KG1 (cell line): ENCODE measurements around the gene ZNF740.
"Not testable (repeated sequence)": the region's sequence is repeated elsewhere in the genome, so short reads cannot be mapped to it uniquely, and the experiment has no call there.

Experiments used
- DNase-seq: peaks from one replicate; lab custom pipeline; 2025; lab: John Stamatoyannopoulos, UW

Gene ZNF740, protein sequence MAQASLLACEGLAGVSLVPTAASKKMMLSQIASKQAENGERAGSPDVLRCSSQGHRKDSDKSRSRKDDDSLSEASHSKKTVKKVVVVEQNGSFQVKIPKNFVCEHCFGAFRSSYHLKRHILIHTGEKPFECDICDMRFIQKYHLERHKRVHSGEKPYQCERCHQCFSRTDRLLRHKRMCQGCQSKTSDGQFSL

DNA sequence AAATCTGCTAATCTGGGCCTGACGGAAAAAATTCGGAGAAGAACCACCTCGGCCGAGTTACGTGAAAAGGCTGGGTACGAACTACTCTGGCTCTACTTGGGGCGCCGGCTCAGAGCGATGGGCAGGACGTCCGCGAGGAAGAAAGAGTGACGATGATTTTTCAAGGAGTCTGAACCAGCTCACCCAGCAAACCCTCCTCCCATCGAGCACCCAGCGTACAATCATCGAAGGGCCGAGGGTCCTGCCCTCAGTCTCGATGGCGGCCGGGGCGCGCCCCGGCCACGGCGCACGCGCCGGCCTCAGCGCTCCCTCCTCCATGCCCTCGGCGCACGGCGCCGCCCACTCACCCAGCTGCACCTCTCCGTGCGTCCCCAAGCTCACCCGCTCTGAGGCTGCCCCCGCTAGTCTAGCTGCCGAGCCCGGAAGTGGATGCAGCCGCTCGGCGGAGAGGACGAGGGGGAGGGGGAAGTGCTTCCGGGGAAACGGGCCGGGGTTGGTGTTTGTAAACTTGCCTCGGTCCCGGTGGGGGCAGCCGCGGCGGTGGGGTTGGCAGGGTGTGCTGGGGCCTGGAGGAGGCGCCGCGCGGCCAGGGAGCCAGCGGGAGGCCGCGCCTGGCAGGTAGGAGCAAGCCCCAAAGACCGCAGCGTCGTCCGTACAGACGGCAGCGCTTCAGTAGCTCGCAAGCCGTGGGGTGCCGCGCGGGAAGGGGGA is at the start of gene ZNF740, which contains the start of gene CSAD:
TSS of gene ZNF740 (plus strand) at position 503 of the 711 bp plus-strand sequence. CDS start 1,262 bp downstream, outside the sequence.
TSS of gene CSAD (minus strand) at position 706 of the 711 bp plus-strand sequence. CDS start 7,455 bp downstream, outside the sequence.
- peak; percentile 69 for DNase-seq

DNA sequence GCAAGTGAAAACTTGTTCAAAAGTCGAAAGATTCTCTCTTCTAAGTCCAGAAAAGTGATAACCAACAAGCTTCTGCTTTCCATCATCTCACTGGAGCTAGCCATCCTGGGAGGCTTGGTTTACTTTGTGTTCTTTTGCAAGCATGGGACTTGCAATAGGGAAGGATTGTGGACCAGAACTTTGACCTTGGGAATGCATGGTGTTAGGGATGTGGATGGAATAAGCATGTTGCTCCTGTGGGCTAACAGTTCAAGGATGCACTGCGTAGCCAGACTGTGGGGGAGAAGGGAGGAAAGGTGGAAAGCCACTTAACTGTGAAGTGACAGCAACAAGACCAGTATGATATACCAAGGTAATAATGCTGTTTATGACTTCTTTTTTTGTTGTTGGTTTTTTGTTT is 48.7 kb upstream of the ZNF740 start:
- no peak for DNase-seq

DNA sequence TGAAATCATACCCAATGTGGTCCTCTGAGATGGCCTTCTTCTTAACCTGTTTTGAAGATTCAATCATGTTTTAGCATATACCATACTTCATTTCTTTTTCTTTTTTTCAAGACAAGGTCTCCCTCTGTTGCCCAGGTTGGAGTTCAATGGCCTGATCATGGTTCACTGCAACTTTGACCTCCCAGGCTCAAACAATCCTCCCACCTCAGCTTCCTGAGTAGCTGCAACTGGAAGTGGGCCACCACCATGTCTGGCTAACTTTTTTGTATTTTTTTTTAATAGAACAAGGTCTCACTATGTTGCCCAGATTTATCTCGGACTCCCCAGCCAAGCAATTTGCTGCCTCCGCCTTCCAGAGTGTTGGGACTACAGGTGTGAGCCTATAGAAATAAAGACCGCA is 46.8 kb upstream of the ZNF740 start:
- no peak for DNase-seq

DNA sequence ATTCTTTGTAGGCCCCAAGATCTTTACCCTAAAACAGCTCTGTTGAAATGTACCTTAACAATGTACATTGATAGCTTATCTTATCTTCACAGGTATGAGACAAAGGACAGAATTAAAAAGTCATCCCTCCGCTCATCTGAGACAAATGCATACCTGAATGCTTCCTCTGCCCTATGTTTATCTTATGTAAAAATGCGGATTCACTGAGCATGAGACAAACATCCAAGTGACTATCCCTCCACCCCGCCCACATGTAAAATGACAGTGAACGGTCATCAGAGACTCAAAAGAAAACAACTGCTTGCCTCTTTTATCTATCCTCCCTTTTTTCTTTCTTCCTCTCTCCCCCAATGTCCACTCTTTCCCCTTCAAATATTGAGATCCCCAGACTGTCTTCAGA is 37.2 kb upstream of the ZNF740 start:
- no peak for DNase-seq

DNA sequence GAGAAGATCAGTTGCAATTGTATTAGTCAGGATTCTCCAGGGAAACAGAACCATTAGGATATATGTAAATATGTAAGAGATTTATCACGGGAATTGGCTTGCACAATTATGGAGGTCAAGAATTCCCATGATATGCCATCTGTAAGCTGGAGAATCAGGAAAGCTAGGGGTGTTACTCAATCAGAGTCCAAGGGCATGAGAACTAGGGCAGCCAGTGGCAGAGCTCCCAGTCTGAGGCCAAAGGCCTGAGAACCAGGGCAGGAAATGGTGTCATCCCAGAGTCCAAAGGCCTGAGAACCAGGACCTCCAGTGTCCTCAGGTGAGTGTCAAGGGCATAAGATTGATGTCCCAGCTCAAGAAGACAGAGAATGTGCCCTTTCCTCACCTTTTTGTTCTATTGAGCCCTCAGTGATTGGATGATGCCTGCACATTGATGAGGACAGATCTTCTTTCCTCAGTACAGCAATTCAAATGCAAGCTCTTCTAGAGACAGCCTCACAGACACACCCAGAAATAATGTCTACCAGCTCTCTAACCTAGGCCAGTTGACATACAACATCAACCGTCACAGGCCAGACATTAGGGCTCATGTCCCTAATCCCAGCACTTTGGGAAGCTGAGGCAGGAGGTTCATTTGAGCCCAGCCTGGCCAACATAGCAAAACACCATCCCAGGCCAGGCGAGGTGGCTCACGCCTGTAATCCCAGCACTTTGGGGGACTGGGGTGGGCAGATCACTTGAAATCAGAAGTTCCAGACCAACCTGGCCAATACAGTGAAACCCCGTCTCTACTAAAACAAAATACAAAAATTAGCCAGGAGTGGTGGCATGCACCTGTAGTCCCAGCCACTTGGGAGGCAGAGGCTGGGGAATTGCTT is 34.9 kb upstream of the ZNF740 start:
- no peak for DNase-seq

DNA sequence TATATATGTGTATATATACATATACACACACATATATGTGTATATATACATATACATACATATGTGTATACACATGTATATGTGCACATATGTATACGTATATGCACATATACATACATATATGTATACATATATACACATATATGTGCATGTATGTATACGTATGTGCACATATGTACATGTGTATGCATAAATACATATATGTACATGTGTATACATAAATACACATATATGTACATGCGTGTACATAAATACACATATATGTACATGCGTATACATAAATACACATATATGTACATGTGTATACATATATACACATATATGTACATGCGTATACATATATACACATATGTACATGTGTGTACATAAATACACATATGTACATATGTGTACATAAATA is 33.3 kb upstream of the ZNF740 start:
- DNase-seq, result no peak

DNA sequence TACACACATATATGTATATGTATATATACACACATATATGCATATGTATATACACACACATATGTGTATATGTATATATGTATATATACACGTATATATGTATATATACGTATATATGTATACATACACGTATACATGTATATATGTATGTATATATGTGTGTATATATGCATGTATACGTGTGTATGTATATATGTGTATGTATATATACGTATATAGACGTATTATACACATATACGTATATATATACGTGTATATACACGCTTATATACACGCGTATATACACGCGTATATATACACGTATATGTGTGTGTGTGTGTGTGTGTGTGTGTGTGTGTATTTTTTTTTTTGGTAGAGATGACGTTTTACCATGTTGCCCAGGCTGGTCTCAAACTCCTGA is 32.9 kb upstream of the ZNF740 start:
- DNase-seq, result no peak

DNA sequence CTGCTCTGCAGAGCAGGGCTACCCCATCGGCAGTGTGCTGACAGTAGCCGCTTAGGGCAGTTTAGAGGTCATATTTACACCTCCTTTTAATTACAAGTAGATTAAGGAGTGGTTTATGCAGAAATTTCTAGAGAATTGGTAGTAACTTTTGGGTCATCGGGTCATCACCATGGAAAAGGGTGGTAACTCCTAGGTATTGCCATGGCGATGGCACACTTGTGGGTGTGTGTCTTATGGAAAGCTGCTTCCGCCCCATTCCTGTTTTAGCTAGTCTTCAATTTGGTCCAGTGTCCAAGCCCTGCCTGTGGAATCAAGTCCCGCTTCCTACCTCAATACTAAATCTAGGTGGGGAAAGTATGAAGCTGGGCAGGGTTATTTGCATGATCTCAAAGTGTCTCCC is 29.5 kb upstream of the ZNF740 start:
- no peak for DNase-seq

DNA sequence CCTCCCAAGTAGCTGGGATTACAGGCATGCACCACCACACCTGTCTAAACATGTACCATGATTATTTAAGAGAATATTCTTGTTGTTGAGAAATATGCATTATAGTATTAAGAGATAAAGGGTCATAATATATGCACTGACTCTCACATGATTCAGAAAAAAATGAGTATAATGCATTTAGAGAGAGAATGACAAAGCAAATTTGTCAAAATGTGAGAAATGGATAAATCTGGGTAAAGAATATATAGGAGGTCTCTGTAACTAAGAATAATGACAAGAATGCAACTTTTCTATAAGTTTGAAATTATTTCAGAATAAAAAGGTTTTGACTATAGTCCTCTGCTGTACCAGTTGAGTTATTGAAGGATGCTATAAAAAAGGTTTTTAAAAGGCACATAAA is 28.1 kb upstream of the ZNF740 start:
- DNase-seq, result no peak

DNA sequence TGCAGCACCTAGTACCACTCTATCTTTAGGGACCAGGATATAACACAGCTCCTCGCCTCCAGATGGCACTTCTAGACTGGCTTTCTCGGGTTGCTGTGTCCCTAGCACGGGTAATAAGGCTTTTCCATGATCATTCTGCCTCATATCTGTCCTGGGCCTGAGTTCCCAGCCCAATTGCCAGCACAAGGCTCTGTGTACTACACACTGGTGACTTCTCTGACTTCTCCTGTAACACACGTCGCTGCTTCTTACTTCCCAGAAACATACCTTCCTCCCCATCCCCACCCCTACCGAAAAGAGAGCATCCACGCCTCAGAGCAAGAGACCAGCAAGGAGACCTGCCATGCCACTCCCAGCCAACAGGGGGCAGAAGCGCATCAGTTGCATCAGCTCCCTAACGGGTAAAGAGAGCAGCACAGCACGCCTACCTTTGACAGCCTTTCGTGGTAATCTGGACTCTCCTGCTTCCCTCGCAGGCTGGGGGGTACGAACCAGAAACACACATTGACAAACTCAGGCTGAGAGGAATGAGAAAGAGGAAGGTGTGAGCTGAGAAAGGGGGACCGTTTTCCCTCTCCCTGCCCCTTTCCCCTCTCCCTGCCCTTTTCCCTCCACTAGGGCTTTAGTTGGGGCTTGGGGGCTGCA is 21.2 kb upstream of the ZNF740 start:
- DNase-seq, result peak; percentile 14

DNA sequence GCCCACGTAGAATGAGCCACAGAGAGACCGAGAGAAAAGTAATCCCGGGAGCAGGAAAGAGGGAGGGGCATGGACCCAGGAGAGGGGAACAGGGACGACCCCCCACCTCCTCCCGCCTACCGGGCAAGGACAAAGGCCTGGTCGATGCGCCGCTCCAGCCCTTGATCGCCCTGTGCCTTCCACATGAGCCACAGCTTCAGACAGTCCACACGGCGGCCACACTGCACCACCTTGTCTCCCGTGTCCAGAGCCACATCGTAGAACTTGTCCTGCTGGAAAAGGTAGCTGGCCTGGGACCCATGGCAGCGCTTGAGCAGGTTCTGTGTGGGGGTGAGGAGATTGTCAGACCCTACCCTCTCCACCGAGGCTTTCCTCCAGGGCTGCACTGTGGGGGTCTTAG is 20.5 kb upstream of the ZNF740 start:
- DNase-seq, result no peak

DNA sequence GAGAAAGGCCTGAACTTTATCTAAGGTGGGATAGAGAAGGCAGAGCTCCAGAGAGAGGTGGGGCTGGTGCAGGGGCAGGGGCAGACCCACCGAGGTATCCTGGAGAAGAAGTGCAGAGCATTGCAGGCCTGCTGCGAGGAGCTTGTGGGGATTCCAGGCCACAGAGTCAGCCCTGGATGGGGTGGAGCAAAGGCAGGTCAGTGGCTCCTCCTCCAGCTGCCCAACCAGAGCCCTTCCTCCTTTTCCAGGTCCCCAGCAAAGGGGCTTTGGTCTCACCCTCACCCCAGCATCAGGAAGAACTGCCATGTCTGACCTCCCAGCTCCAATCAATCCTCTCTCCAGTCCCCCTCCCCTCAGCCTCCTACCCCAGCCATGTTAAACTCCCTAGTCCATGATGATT is 19.8 kb upstream of the ZNF740 start:
- no peak for DNase-seq

DNA sequence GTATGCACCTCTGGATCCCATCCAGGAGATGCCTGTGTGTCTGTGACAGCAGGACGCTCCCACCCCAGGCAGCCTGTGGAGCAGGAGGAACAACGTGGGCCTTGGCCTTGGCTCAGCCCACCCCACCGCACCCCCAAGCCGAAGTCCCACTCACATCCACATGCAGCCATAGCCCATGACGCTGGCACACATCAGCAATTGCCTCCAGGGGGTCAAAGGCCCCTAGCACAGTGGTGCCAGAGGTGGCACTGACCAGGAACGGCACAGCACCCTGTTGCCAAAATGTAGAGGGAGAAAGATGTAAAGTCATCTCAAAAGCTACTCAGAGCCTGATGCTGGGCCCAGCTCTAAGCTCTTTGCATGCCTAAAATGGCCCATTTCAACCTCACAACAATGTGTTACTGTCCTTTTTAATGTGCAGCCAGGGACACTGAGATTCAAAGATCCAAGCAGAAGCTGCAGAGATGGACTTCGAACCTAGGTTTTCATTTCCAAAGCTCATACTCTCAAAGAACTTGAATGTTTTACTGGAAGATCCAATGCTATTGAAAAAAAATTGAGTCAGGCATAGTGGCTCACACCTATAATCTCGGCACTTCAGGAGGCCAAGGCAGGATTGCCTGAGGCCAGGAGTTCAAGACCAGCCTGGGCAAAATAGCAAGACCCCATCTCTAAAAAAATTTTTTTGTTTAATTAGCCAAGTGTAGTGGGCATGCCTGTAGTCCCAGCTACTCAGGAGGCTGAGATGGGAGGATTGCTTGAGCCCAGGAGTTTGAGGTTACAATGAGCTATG is 19.2 kb upstream of the ZNF740 start:
- DNase-seq, result no peak

DNA sequence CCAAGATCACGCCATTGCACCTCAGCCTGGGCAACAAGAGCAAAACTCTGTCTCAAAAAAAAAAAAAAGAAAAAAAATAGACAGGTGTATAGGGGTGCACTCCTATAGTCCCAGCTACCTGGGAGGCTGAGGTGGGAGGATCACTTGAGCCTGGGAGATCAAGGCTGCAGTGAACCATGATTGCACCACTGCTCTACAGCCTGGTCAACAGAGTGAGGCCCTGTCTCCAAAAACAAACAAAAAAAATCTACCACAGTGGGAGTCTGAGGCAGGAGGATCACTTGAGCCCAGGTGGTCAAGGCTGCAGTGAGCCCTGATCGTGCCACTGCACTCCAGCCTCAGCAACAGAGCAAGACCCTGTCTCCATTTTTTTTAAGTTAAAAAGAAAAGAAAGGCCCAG is 17.5 kb upstream of the ZNF740 start:
- not testable (repeated sequence) for DNase-seq

DNA sequence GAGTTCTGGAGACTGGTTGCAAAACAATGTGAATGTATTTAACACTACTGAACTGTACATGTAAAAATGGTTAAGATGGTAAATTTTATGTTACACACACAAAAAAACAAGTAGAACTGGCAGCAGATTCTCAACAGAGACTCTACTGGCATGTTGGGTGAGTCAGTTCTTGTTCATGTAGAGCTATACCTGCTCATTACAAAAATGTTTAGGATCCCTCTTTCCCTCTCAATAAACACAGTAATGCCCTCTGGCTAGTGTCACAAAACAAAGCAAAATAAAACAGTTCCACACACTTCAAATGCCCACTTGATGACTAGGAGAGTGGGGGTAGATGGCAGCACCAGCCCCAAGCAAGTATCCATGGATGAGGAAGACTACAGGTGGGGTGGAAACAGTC is 13.7 kb upstream of the ZNF740 start:
- DNase-seq, result no peak

DNA sequence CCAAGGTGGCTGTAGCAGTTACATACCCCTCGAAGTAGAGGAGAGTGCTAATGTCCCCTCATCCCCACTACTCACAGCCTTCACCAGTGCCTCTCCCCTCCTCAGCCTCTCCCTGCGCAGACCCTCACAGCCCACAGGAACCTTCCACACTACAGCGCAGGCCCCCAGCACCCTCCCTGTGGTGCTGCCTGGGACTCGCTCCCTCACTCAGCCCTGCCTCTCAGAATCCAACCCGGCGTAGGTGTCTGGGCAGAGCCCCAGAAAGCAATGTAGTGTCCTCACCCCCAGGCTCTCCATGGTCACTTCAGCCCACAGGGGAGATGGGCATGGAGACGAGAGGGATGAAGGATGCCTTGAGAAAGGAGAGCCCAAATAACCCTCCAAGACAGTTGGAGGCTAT is 10.9 kb upstream of the ZNF740 start:
- no peak for DNase-seq

DNA sequence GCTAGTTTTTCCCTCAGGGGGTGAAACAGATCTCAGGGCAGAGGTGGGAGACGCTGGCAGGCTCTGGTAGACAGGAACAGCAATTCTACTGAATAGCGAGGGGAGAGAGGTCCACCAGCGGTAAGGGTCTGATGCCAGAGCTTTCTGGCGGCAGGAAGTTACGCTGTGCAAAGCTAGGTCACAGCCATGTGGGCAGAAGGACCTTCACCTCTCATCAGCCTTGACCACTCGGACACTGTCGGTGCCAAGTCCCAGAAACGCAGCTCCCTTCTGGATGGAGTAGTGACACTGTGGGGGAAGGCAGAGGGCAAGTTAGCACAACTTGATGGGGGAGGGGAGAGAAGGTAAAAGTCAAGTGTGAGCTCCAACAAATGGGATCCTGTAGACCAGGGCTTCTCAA is 10.3 kb upstream of the ZNF740 start:
- DNase-seq, result no peak

DNA sequence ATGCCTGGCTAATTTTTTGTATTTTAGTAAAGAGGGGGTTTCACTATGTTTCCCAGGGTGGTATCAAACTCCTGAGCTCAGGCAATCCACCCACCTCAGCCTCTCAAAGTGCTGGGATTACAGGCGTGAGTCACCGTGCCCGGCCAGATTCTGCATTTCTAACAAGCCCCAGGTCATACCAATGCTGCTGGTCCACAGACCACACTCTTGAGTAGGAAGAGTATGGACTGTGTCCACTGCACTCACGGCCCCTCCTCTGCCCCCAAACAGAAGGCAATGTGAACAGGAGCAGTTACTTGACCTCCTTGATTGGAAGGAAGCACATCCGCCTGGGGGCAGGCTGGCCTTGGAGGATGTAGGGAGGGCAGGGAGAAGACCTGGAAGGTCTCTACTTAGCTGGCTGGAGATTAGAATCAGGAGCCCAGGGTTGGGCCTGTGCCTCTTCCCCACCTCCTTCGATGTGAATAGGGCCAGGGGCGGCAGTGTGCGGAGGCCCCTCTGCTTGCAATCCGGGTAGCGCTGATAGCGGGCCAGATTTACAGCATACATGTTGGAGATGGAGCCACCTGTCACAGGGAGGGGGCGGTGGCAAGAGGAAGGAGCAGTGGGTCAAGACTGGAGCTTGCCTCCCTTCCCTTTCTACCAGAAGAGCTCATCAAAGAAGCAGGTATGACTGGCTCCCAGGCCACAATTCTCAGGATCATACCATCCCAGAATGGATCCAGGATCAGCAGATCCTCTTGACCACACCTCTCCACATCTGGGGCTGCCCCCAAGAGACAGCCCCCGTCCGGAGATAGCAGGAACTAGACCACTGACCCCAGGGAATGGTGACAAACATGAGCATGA is 9.4 kb upstream of the ZNF740 start:
- DNase-seq, result no peak

DNA sequence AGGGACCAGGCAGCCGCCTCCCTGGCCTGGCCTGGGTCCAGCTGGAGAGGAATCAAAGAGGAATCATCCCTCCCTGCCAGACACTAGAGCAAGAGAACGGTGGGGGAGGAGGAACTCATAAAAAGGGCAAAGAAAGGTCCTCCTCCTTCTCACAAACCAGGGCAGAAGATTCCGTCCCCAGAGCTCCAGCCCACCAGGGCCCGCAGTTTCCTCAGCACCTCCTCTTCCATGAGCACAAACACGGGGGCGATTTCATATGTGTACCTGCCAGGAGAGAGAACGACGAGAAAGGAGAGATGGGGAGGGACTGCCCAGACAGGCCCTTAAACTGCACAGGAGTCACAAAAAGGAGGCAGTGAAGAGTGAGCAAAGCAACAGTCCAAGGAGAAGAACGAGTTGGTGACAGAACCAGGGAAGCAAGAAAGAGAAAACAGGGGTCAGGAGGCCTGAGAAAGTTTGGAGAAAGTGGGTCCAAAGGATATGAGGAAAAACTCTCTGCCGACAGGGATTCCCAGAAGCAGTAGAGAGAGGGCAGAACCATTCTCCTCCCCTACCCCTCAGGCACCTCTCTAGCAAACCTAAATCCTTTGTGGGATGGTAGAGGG is 8.7 kb upstream of the ZNF740 start:
- no peak for DNase-seq

DNA sequence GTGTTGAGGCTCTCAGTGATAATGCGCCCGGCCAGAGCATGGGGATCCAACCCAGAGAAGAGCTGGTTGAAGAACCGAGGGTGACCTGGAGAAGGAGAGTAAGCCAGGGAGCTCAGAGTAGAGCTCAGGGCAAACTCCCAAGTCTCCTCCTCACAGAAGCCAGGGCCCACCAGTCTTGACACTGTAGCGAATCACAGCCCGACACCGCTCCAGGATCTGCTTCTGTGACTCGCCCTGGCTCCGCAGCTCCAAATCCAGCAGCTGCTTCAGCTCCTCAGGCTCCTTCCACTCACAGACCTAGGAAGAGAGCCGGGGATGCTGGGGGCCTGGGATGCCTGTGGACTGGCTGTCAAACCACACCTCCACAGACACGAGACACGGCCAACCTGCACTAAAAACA is 8.2 kb upstream of the ZNF740 start:
- DNase-seq, result no peak
